ENCODE results near the gene FN3KRP. TPM values are rescaled to one million over a fixed set of nuclear protein-coding genes. Genes with fewer than 3 reads are reported as not detected.
A peak's percentile ranks its signal among the peaks of the same experiment; 100 is the strongest.

Gene FN3KRP
- polyA plus RNA-seq, 3 donors = 16.5 to 24.8 (median 23.2) TPM

DNA sequence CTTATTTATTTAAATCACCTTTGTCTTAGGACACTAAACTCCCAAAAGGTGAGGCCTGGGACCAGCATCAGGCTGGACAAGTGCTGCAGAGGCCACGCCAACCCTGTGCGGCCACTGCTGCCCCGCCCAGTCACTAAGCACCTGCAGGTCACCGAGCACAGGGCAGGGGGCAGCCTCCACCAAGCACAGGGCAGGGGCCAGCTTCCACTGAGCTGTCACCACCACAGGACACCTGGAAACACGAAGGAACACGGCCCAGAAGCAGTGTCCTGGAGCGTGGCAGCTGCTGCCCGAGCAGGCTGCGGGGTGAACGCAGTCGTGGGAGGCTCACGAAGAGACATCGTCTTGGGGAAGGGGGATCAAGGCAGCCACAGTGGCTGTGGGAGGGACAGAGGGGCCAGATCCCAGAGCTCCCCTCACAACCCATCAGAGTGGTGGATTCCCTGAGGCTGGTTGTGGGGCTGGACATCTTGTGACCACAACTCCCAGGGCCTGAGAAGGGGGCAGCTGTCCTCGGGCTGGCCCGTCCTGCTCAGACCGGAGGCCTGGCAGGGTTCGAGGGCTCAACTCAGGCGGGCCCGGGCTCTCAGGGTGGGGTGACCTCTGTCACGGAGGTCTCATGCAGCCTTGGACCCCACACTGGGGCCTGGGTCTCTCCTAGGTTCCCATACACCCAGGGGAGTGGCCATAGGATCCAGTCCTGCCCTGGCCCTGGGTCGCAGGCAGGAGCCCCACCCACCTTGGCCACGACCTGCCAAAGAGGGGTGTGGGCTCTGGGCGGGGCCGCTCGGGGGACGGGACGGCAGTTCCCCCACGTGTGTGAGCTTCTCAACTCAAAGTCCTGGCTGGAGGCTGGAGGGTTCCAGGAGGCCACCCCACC, 36.7 kb upstream of the FN3KRP start:
- Histone ChIP-seq H3K27me3 (ENCODE audit: control insufficient read depth in 2 of 2, insufficient read depth in 2 of 2, low read length in 2 of 2) (no peaks in the 10 kb centered on the region), H3K9ac (ENCODE audit: insufficient read depth, low read length, poor library complexity, severe bottlenecking) (no peak overlapping the region), H3K9me3 (replicated peaks in 1 of 2; ENCODE audit: control insufficient read depth in 1 of 2, insufficient read depth in 1 of 2, low read length in 2 of 2) (peaks cover 4 to 11% of the 10 kb centered on the region in 2 donors), H2AFZ (ENCODE audit: insufficient read depth, low read depth, low read length, poor library complexity, severe bottlenecking) (no peak overlapping the region), H3K4me2 (replicated peaks; ENCODE audit: extremely low read depth, low read length, poor library complexity, severe bottlenecking) (no peak overlapping the region), H3K4me1 (ENCODE audit: control insufficient read depth in 1 of 2, insufficient read depth in 2 of 2, low read length in 2 of 2) (no peaks in the 10 kb centered on the region), H3K79me2 (ENCODE audit: insufficient read depth, low read length) (no peaks in the 10 kb centered on the region), H3K4me3 (replicated peaks in 1 of 3; ENCODE audit: low read depth in 2 of 3, low read length in 3 of 3) (no peak overlapping the region), H3K27ac (ENCODE audit: low read depth in 1 of 2, low read length in 2 of 2) (no peak overlapping the region), H4K20me1 (ENCODE audit: insufficient read depth, low read length) (no peaks in the 10 kb centered on the region), H3K36me3 (replicated peaks in 1 of 2; ENCODE audit: control insufficient read depth in 1 of 2, insufficient read depth in 2 of 2, low read length in 2 of 2) (no peaks in the 10 kb centered on the region)
- H3K9me3 Mint-ChIP-seq = peaks cover 5 to 21% (median 12%) of the 10 kb centered on the region in 7 donors
- no peak for DNase-seq
- peaks cover under 1% of the 10 kb centered on the region for H3K4me1 Mint-ChIP-seq
- intact Hi-C loops (cut with micrococcal nuclease) = no loop called here
- WGBS (ENCODE audit: insufficient coverage) = 94% methylated on average over 14 of the region's 28 CpGs
- H3K4me3 Mint-ChIP-seq = no peak overlapping the region
- H3K36me3 Mint-ChIP-seq = no peaks in the 10 kb centered on the region
- H3K27me3 Mint-ChIP-seq (ENCODE audit: low read depth in 3 of 3) = peaks cover 2 to 4% (median 2%) of the 10 kb centered on the region in 3 donors
- peak overlapping the region in 1 of 7 donors; percentile 60 for H3K27ac Mint-ChIP-seq
- TF ChIP-seq, protein P1, sequence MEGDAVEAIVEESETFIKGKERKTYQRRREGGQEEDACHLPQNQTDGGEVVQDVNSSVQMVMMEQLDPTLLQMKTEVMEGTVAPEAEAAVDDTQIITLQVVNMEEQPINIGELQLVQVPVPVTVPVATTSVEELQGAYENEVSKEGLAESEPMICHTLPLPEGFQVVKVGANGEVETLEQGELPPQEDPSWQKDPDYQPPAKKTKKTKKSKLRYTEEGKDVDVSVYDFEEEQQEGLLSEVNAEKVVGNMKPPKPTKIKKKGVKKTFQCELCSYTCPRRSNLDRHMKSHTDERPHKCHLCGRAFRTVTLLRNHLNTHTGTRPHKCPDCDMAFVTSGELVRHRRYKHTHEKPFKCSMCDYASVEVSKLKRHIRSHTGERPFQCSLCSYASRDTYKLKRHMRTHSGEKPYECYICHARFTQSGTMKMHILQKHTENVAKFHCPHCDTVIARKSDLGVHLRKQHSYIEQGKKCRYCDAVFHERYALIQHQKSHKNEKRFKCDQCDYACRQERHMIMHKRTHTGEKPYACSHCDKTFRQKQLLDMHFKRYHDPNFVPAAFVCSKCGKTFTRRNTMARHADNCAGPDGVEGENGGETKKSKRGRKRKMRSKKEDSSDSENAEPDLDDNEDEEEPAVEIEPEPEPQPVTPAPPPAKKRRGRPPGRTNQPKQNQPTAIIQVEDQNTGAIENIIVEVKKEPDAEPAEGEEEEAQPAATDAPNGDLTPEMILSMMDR (IDR thresholded peaks at IDR 0.05) = no peak

GRCh38 chr17:82681547-82681946, 35.0 kb upstream of the FN3KRP start:
- peaks cover 2 to 4% (median 4%) of the 10 kb centered on the region in 3 donors for H3K27me3 Mint-ChIP-seq (ENCODE audit: low read depth in 3 of 3)
- H3K4me1 Mint-ChIP-seq = peaks cover 2% of the 10 kb centered on the region
- Histone ChIP-seq H3K27me3 (ENCODE audit: control insufficient read depth in 2 of 2, insufficient read depth in 2 of 2, low read length in 2 of 2) (no peaks in the 10 kb centered on the region), H3K9ac (ENCODE audit: insufficient read depth, low read length, poor library complexity, severe bottlenecking) (no peak overlapping the region), H3K36me3 (replicated peaks in 1 of 2; ENCODE audit: control insufficient read depth in 1 of 2, insufficient read depth in 2 of 2, low read length in 2 of 2) (no peaks in the 10 kb centered on the region), H3K79me2 (ENCODE audit: insufficient read depth, low read length) (no peaks in the 10 kb centered on the region), H4K20me1 (ENCODE audit: insufficient read depth, low read length) (no peaks in the 10 kb centered on the region), H3K4me3 (replicated peaks in 1 of 3; ENCODE audit: low read depth in 2 of 3, low read length in 3 of 3) (no peak overlapping the region), H3K27ac (ENCODE audit: low read depth in 1 of 2, low read length in 2 of 2) (no peak overlapping the region), H3K9me3 (replicated peaks in 1 of 2; ENCODE audit: control insufficient read depth in 1 of 2, insufficient read depth in 1 of 2, low read length in 2 of 2) (peaks cover 4 to 11% of the 10 kb centered on the region in 2 donors), H2AFZ (ENCODE audit: insufficient read depth, low read depth, low read length, poor library complexity, severe bottlenecking) (no peak overlapping the region), H3K4me2 (replicated peaks; ENCODE audit: extremely low read depth, low read length, poor library complexity, severe bottlenecking) (no peak overlapping the region), H3K4me1 (ENCODE audit: control insufficient read depth in 1 of 2, insufficient read depth in 2 of 2, low read length in 2 of 2) (peaks cover 0 to 3% of the 10 kb centered on the region in 2 donors)
- DNase-seq = no peak
- peaks cover 5 to 21% (median 12%) of the 10 kb centered on the region in 7 donors for H3K9me3 Mint-ChIP-seq
- TF ChIP-seq, protein P1 (IDR thresholded peaks at IDR 0.05) = no peak
- no CpG with 5 or more reads among the region's 3 CpGs for WGBS (ENCODE audit: insufficient coverage)
- intact Hi-C loops (cut with micrococcal nuclease) = no loop called here
- no peak overlapping the region for H3K4me3 Mint-ChIP-seq
- no peaks in the 10 kb centered on the region for H3K36me3 Mint-ChIP-seq
- no peak overlapping the region for H3K27ac Mint-ChIP-seq

All from CD14-positive monocyte (primary cell).